DMS114 treated with DMSO at 0.1 percent for 48 hours (cell line): ENCODE data around the gene COPS4.

Experiments
- DNase-seq: peaks from one replicate; lab custom pipeline; 2025; ENCODE audit not compliant: unreplicated experiment; lab: John Stamatoyannopoulos, UW

The COPS4 gene

DNA sequence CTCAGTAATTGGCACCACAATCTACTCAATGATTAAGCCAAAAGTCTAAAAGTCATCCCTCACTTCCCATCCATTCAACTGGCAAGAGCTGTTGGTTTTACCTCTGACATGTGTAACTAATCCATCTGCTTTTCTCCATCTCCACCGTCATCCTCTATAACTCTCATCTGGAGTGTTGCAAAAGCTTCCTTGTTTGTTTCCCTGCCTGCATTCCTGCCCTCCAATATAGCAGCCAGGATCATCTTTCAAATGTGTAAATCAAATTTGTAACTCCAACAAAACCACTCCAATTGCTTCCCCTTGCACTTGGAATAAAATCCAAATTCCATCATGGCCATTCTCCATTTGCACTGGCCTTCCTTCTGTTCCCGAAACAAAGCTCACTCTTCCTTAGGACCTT, 83.9 kb downstream of the COPS4 start:
- DNase-seq, result no peak

DNA sequence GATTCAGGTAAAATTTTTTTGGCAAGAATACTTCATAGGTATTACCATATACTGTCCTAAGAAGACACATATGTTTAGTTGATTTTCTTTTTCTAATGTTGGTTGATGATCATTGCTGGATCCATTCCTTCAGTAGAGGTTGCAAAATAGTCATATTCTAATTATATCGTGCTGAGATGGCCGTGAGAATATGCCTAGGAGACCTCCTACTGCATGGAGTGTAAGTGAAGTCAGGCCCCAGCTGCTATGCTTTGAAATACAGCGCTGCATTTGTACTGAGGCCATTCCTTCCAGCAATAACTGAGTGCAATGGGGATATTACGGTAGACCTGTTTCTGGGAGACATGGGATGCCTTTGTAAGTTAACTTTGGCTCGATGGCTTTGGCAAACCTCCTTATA, 86.3 kb downstream of the COPS4 start:
- DNase-seq, result no peak

GRCh38 chr4:83124111-83124780, 89.3 kb downstream of the COPS4 start:
- DNase-seq, result no peak
